AG09309 (cell line): Measurements from ENCODE around the gene OR10K2.

ENCODE experiments used
- DNase-seq: peaks from one replicate; pipeline ENCODE4 v3.0.0-alpha.2; 2010; ENCODE audit warnings: low read depth
- H3K4me3 ChIP-seq: 2 replicates; pipeline ENCODE4 v1.5.1; 2011; ENCODE audit warnings: mild to moderate bottlenecking, low read depth, low read length, moderate library complexity; ENCODE audit not compliant: control insufficient read depth
- CTCF ChIP-seq: IDR thresholded peaks from 2 replicates; pipeline ENCODE4 v1.5.1; 2011; ENCODE audit warnings: mild to moderate bottlenecking, low read depth, low read length, inconsistent platforms; ENCODE audit not compliant: insufficient read depth, control insufficient read depth; ENCODE audit errors: missing control alignments

OR10K2 gene

GRCh38 chr1:158407092-158407491 lies 18.9 kb downstream of the OR10K2 start:
- TF ChIP-seq CTCF = no peak
- no peak overlapping the region for H3K4me3 ChIP-seq
- no peak for DNase-seq

GRCh38 chr1:158400871-158401270 lies 25.2 kb downstream of the OR10K2 start:
- H3K4me3 ChIP-seq = no peak overlapping the region
- TF ChIP-seq CTCF = no peak
- DNase-seq = no peak

GRCh38 chr1:158398818-158399514 lies 27.1 kb downstream of the OR10K2 start, which contains the start of gene OR10T2:
Gene OR10T2, minus strand, starts transcription at chr1:158399466. Its CDS starts 0 bp downstream, at chr1:158399466.
- H3K4me3 ChIP-seq = no peak within 1 kb of the TSS
- no peak for TF ChIP-seq CTCF
- DNase-seq = no peak

GRCh38 chr1:158396646-158397045 lies 29.4 kb downstream of the OR10K2 start:
- DNase-seq = no peak
- H3K4me3 ChIP-seq = no peak overlapping the region
- no peak for TF ChIP-seq CTCF

GRCh38 chr1:158393476-158393875 lies 32.6 kb downstream of the OR10K2 start:
- H3K4me3 ChIP-seq = no peak overlapping the region
- no peak for DNase-seq
- TF ChIP-seq CTCF = no peak

GRCh38 chr1:158391099-158391498 lies 34.9 kb downstream of the OR10K2 start:
- DNase-seq = no peak
- no peak for TF ChIP-seq CTCF
- no peak overlapping the region for H3K4me3 ChIP-seq
